ENCODE results near the gene NEDD8.

- TF ChIP-seq POLR2A (IDR thresholded peaks at IDR 0.05) (no peak), CTCF (IDR thresholded peaks at IDR 0.05) (no peak)
Measured at GRCh38 chr14:24190416-24190815, 41.8 kb downstream of the NEDD8 start.
